Breast epithelium (tissue), 4 donors: ENCODE data around the gene PNPLA7. TPM values are rescaled to one million over a fixed set of nuclear protein-coding genes. Genes with fewer than 3 reads are reported as not detected.

Experiments
- DNase-seq, 2 donors: peaks; one replicate each; pipeline ENCODE4 v3.0.0-alpha.2; 2019; ENCODE audit warnings: low spot score in 2 of 2
- H3K27ac ChIP-seq, 2 donors: fragments of 200-600 bp; sonication (generic) in 1 of 2; one replicate each; pipeline ENCODE4 v1.5.1; 2016 to 2019; ENCODE audit warnings: mild to moderate bottlenecking in 1 of 2
- H3K27me3 ChIP-seq, 2 donors: fragments of 200-600 bp; sonication (generic) in 1 of 2; one replicate each; pipeline versions ENCODE4 v1.5.1 to v1.6.0; 2017 to 2019; ENCODE audit warnings: control low read depth in 1 of 2, mild to moderate bottlenecking in 1 of 2
- H3K36me3 ChIP-seq: fragments of 200-600 bp; one replicate; pipeline ENCODE4 v1.5.1; 2019
- H3K4me1 ChIP-seq, 2 donors: fragments of 200-600 bp; sonication (generic); one replicate each; pipeline ENCODE4 v1.5.1; 2016 to 2019; ENCODE audit warnings: control low read depth in 1 of 2
- H3K4me3 ChIP-seq, 3 donors: fragments of 200-600 bp; sonication (generic); 1 replicate in 2 of 3; 2 replicates in 1 of 3; pipeline ENCODE4 v1.5.1; 2016 to 2019; ENCODE audit warnings: mild to moderate bottlenecking in 3 of 3, moderate library complexity in 2 of 3
- H3K9me3 ChIP-seq, 2 donors: fragments of 200-600 bp; sonication (generic) in 1 of 2; one replicate each; pipeline ENCODE4 v1.5.1; 2016 to 2019; ENCODE audit warnings: control low read depth in 1 of 2
- POLR2A ChIP-seq: fragments of 450-650 bp; IDR thresholded peaks from one replicate; pipeline ENCODE4 v1.6.1; 2016; ENCODE audit warnings: antibody characterized with exemption, mild to moderate bottlenecking, moderate library complexity
- POLR2AphosphoS5 ChIP-seq, 3 donors: sonication (generic); formaldehyde crosslinking; IDR thresholded peaks; one replicate each; pipeline ENCODE4 v1.6.1; 2017; ENCODE audit warnings: antibody characterized with exemption in 3 of 3
- intact Hi-C: fragments of 100-400 bp; cut with DNase I; formaldehyde crosslinking; loops from one replicate; pipeline ENCODE4 v1.15.1; 2023; ENCODE audit warnings: low total_unique reads
- total RNA-seq, 3 donors: library from RNA; depleted of rRNA; stranded (reverse); fragments of >200 nt; gene quantifications; one replicate each; pipeline ENCODE4 v1.1.0, GENCODE V29; 2016
- TF ChIP-seq, protein P1 (sequence below), 3 donors: fragments of 450-650 bp; IDR thresholded peaks; one replicate each; pipeline ENCODE4 v1.5.1; 2016 to 2017; ENCODE audit warnings: antibody characterized with exemption in 3 of 3, mild to moderate bottlenecking in 3 of 3, moderate library complexity in 3 of 3

PNPLA7 gene
- total RNA-seq, 3 donors from 2014 or later: 17.3 to 18.7 (median 17.7) TPM

DNA sequence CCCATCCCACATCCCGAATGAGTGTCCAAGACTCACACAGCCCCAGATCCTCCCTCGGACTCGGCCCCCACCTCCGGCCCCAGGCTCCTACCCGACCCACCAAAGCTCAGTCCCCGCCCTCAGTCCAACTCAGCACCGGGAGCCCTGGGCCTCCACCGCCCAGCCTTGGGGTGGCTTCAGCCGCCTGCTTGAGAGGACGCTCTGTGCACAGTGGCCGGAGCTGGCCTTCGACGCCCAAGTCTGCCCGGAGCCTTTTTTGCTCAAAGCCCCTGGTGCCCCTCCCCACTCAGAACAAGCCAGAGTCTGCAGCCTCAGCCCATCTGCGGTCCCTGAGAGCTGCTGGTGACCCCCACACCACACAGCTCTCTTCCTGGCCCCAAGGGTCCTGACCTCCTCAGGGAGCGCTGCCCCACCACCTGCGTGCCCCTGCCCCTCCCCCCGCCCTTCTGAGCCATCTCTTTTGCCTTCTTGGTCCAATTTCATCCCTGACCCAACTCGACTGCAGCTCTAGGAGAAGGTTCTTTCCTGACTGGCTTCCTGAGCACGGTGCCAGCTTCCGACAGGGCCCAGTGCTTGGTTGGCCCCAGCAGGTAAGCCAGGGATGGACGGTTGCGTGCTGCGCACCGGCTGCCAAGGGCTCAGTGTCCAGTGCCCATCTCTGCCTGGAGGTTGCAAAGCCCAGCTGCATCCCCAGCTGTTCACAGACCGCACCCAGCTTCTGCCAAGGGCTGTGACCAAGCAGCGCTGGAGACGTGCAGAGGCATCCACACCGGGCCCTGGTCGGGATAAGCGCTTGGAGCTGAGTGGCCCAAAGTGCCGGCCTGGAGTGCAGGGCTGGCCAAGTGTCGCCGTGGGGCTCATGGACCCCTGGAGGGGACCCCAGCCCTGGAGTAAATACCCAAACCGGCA is 63.4 kb downstream of the PNPLA7 start:
- Histone ChIP-seq H3K27ac (no peak overlapping the region), H3K36me3 (no peaks in the 10 kb centered on the region), H3K9me3 (no peaks in the 10 kb centered on the region), H3K4me3 (no peak overlapping the region), H3K27me3 (no peaks in the 10 kb centered on the region), H3K4me1 (no peaks in the 10 kb centered on the region)
- TF ChIP-seq POLR2AphosphoS5 (IDR thresholded peaks at IDR 0.05) (no peak), POLR2A (no peak)
- TF ChIP-seq, protein P1, sequence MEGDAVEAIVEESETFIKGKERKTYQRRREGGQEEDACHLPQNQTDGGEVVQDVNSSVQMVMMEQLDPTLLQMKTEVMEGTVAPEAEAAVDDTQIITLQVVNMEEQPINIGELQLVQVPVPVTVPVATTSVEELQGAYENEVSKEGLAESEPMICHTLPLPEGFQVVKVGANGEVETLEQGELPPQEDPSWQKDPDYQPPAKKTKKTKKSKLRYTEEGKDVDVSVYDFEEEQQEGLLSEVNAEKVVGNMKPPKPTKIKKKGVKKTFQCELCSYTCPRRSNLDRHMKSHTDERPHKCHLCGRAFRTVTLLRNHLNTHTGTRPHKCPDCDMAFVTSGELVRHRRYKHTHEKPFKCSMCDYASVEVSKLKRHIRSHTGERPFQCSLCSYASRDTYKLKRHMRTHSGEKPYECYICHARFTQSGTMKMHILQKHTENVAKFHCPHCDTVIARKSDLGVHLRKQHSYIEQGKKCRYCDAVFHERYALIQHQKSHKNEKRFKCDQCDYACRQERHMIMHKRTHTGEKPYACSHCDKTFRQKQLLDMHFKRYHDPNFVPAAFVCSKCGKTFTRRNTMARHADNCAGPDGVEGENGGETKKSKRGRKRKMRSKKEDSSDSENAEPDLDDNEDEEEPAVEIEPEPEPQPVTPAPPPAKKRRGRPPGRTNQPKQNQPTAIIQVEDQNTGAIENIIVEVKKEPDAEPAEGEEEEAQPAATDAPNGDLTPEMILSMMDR (IDR thresholded peaks at IDR 0.05): no peak
- DNase-seq: no peak
- intact Hi-C loops: no loop called here

DNA sequence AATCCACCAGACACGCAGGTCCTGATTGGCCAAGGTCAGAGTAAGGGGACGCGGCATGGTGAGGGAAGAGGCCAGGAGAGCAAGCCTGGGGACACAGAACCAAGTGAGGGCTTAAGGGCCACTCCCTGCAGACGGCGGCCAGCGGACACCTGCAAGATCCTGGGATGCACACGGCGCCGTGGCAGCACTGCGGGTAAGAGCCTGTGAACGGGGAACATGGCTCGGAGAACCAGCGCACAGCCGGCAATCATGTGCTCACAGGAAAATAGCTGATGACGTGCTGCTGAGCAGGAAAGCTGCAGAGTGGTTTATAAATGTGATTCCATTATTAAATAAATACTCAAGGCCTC is 64.1 kb downstream of the PNPLA7 start:
- Histone ChIP-seq H3K4me3 (no peak overlapping the region), H3K27ac (no peak overlapping the region), H3K27me3 (no peaks in the 10 kb centered on the region), H3K9me3 (no peaks in the 10 kb centered on the region), H3K4me1 (no peaks in the 10 kb centered on the region), H3K36me3 (no peaks in the 10 kb centered on the region)
- TF ChIP-seq POLR2AphosphoS5 (IDR thresholded peaks at IDR 0.05) (no peak), POLR2A (no peak)
- TF ChIP-seq, protein P1 (IDR thresholded peaks at IDR 0.05): no peak
- no peak for DNase-seq
- intact Hi-C loops: no loop called here

DNA sequence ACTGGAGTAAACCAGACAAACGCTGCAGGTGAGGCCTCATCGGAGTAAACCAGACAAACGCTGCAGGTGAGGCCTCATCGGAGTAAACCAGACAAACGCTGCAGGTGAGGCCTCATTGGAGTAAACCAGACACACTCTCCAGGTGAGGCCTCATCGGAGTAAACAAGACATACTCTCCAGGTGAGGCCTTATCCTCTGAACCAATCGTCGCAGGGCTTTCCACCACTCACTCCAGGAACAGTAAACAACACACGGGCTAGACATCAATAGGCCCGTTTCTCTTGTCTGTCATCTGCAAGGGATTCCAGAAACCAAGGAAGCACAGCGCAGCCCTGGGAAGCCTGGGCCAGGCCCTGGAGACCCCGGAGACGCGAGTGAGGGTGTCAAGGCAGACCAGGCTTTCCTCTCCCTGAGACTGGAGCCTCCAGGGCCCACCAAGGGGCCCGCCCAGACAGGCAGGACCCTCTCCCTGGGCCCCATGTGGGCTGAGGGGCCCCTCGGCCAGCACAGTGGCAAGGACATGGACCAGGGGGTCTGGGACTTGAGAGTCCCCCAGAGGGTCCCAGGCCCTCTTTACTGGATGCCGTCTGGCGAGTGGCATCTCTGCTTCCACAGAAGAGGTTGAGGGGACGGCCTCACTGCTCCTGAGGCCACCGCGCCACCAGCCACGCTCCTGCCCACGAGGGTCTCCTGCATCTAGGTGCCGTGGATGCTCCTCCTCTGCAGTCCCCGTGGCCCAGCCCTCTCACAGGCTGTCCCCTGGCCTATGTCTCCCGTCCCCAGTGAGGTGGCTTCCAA is 64.7 kb downstream of the PNPLA7 start:
- H3K27ac ChIP-seq: no peak overlapping the region
- intact Hi-C loops: no loop called here
- H3K27me3 ChIP-seq: no peaks in the 10 kb centered on the region
- no peaks in the 10 kb centered on the region for H3K9me3 ChIP-seq
- no peaks in the 10 kb centered on the region for H3K4me1 ChIP-seq
- no peaks in the 10 kb centered on the region for H3K36me3 ChIP-seq
- no peak overlapping the region for H3K4me3 ChIP-seq
- no peak for DNase-seq
- TF ChIP-seq POLR2A (no peak), POLR2AphosphoS5 (IDR thresholded peaks at IDR 0.05) (no peak)
- TF ChIP-seq, protein P1 (IDR thresholded peaks at IDR 0.05): no peak

DNA sequence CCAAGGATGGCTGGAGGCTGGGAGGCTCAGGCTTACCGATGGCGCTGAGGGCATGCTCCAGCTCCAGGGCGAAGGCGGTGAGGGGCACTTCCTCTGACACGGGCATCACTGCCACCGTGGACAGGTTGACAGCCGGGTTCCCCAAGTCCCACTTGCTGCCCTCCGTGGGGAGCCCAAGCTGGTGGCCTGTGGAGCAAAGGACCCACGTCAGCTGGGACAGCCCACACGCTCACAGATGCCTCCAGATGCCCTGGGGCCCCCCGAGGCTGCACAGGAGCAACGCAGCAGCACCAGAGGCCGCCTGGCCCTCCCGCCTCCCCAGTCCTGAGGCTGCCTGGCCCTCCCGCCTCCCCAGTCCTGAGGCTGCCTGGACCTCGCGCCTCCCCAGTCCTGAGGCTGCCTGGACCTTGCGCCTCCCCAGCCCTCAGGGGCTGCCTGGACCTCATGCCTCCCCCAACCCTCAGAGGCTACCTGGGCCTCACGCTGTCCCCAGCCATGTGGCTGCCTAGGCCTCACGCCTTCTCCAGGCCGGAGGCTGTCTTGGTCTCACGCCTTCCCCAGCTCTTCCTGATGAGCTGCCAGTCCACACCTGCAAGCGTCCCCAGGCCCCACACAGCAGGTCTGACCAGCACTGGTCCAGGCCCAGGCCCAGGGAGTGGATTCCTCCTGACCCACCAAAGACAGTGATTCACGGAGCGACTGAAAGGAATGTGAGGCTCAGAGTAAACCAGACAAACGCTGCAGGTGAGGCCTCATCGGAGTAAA is 65.5 kb downstream of the PNPLA7 start:
- no peak for DNase-seq
- H3K36me3 ChIP-seq: no peaks in the 10 kb centered on the region
- H3K27me3 ChIP-seq: no peaks in the 10 kb centered on the region
- no peak overlapping the region for H3K27ac ChIP-seq
- no peaks in the 10 kb centered on the region for H3K9me3 ChIP-seq
- TF ChIP-seq, protein P1 (IDR thresholded peaks at IDR 0.05): no peak
- TF ChIP-seq POLR2A (no peak), POLR2AphosphoS5 (IDR thresholded peaks at IDR 0.05) (no peak)
- H3K4me3 ChIP-seq: no peak overlapping the region
- intact Hi-C loops: no loop called here
- no peaks in the 10 kb centered on the region for H3K4me1 ChIP-seq
